GM21526 (cell line): ENCODE measurements around the gene SSNA1.

Experiments used
- ATAC-seq: cut with Tn5 transposase; IDR thresholded peaks from one replicate; pipeline ENCODE4 v1.9.1; 2021; ENCODE audit warnings: moderate library complexity; ENCODE audit not compliant: unreplicated experiment, low FRiP score

SSNA1 gene

GRCh38 chr9:137178939-137179630 is 9.4 kb upstream of the SSNA1 start:
- no peak for ATAC-seq

- no peak for ATAC-seq
Observed at GRCh38 chr9:137179761-137180160, 8.7 kb upstream of the SSNA1 start.

GRCh38 chr9:137180491-137180890 is 8.0 kb upstream of the SSNA1 start:
- no peak for ATAC-seq

DNA sequence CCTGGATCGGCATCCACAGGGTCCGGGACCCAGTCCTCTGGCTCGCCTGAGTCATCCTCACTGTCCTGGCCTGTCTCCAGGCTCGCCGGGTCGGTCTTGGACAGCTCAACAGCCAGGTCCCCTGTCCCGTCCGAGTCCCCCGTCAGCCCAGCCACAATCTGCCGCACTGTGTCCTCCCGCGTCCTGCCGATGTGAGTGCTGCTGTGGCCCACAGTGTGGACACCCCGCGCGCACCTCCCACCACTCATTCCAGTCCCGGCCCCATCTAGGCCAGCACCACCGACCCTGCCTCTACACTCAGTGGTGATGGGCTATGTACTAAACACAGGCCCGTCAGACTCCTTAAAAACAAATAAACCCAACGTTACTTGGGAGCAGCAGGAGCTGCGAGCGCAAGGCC is 6.8 kb upstream of the SSNA1 start:
- no peak for ATAC-seq

DNA sequence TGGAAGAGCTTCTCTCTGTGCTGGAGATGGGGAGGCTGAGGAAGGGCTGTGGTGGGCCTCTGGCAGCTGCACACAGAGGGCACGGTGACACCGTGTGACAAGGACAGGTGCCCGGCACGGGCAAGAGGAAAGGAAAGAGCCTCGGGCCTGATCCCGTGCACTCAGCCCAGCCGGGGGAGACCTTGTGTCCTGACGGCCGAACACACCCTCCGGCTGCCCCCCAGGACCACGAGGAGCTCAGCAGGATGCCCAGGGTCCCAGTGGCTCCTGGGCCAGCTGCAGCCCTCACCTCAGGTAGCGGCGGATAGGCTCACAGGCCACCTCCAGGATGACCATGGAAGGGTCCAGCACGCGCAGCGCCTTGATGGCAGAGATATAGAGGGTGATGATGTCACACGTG is 5.6 kb upstream of the SSNA1 start:
- ATAC-seq = no peak

GRCh38 chr9:137183980-137184595 is 4.4 kb upstream of the SSNA1 start:
- no peak for ATAC-seq

DNA sequence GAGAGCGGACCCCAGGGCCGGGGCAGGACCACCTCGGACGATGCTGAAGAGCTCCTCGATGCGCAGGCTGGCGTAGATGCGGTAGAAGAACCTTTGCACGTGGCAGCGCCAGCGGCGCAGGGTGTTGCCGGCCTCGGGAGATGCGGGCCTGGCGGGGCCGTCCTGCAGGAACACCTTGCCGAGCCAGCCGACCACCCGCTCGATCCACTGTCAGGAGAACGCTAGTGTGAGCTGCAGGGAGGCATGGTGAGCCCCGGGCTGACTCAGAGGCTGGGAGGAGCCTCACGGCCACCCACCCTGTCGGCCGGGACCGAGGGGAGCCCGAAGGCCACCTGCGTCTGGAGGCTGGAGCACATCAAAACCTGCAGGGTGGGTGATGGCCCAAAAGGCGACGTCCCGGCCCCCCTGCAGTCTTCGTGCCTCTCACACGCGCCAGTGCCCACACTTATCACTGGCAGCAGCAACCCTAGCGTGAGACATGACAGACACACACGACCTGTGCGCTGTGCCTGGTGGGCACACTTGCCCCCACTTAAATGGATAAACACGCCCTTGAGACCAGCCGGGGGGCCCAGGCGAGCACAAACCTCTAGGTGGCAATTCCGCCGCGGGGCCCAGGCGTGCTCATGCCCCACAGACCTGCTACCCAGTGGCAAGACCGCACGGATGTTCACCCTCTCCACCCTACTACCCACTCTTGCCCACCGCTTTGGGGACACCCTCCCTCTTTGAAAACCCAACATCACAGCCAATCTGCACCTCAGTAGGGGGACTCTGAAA is 3.4 kb upstream of the SSNA1 start:
- ATAC-seq = no peak

DNA sequence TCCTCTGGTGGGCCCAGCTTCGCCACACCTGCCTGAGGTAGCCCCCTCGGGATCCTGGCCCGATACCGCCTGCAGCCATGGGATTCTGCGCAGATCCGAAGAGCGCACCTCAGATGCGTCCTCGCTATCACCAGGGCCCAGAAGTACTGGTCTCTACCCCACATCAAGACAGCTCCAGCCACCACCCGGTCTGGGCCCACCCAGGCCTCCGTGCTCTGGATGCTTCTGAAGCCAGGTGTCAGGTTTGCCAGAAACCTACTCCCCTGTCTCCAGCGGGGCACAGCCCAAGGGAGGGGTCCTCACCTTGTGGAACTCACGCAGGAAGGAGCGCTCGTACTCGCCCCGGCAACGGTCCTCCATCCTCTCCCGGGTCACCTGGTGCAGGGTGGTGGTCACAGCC is 2.6 kb upstream of the SSNA1 start:
- no peak for ATAC-seq

GRCh38 chr9:137186385-137186784 is 2.1 kb upstream of the SSNA1 start:
- no peak for ATAC-seq

DNA sequence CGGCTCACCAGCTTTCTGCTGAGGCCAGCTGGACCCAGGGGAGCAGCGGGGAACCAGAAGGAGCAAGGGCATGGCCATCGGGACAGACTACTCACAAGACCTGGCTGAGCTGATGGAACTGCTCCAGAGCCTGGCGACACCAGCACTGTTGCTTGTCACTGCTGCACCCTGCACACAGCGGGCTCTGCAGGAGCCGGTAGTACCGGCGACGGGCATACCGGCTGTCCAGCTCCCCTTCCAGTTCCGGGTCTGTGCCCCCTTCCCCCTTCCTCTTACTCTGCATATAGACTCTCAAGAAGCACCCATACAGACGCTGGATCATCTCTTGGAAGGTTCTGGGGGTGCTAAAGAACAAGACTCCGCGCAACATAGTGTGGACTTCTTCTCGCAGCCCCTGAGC is 1.1 kb upstream of the SSNA1 start:
- ATAC-seq = no peak

GRCh38 chr9:137188086-137188489 is 388 bp upstream of the SSNA1 start:
- ATAC-seq = no peak

GRCh38 chr9:137189297-137190295 is 1.1 kb downstream of the SSNA1 start:
- ATAC-seq = no peak

- ATAC-seq = no peak
Observed at GRCh38 chr9:137190315-137190856, 1.9 kb downstream of the SSNA1 start.

- ATAC-seq = no peak
Observed at GRCh38 chr9:137191245-137191644, 2.8 kb downstream of the SSNA1 start.

GRCh38 chr9:137191691-137192447 is 3.4 kb downstream of the SSNA1 start:
- ATAC-seq = no peak

DNA sequence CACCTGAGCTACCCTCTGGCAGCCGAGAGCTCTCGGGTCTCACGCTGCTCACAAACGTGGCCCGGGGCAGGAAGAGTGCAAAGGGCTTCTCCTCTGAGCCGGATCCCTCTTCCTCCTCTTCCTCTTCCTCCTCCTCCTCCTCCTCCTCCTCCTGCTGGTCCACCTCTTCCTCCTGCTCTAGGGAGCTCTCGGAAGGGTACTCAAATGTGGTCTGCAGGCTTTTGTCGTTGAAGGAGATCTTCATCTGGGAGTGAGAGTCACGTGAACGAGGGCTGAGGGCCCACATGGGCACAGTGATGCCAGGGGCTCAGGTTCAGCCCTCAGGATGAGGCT is 3.9 kb downstream of the SSNA1 start:
- ATAC-seq = no peak

- ATAC-seq = no peak
Observed at GRCh38 chr9:137192859-137193258, 4.4 kb downstream of the SSNA1 start.

- ATAC-seq = no peak
Observed at GRCh38 chr9:137193771-137194170, 5.3 kb downstream of the SSNA1 start.

GRCh38 chr9:137194388-137194787 is 5.9 kb downstream of the SSNA1 start:
- ATAC-seq = no peak

DNA sequence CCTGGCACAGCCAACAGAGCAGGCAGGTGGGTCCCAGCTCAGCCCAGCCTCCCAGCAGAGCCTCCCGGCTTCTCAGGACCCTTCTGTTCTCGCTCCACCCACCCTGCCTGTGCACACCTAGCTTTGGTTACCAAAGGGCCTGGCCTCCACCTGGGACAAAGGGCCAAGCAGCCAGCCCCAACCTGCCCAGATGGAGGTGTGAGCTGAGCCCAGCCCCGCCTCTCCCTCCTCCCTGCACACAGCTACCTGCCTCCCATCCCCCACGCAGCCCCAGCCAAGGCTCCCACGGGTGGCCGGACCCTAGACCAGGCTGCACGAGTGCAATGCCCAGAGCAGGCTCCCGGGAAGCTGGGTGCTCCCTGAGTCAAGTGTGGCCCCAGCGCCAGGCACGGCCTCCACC is 6.4 kb downstream of the SSNA1 start:
- ATAC-seq = no peak
